GM19438 (cell line): ENCODE data around the gene PRKD1.

ENCODE experiments used
- ATAC-seq: cut with Tn5 transposase; IDR thresholded peaks from one replicate; pipeline ENCODE4 v1.9.1; 2021; ENCODE audit warnings: low read depth; ENCODE audit not compliant: unreplicated experiment

Gene PRKD1

GRCh38 chr14:29636870-29637269, 290.8 kb downstream of the PRKD1 start:
- no peak for ATAC-seq

- ATAC-seq = no peak
Measured at GRCh38 chr14:29630566-29631160, 297.0 kb downstream of the PRKD1 start.

DNA sequence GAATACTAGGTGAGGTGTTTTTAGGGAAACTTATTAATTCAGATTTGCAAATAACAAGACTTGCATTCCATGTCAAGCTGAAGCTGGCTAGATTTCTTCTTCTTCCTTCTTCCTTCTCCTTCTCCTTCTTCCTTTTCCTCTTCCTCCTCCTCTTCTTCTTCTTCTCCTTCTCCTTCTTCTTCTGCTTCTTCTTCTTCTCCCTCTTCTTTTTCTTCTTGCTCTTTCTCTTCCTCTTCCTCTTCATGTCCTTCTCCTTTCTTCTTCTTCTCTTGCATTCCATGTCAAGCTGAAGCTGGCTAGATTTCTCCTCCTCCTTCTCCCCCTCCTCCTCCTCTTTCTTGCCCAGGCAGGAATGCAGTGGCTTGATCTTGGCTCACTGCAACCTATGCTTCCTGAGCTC, 297.8 kb downstream of the PRKD1 start:
- ATAC-seq = no peak

- ATAC-seq = no peak
Measured at GRCh38 chr14:29627137-29627536, 300.5 kb downstream of the PRKD1 start.

- ATAC-seq = no peak
Measured at GRCh38 chr14:29618323-29619067, 309.2 kb downstream of the PRKD1 start.

DNA sequence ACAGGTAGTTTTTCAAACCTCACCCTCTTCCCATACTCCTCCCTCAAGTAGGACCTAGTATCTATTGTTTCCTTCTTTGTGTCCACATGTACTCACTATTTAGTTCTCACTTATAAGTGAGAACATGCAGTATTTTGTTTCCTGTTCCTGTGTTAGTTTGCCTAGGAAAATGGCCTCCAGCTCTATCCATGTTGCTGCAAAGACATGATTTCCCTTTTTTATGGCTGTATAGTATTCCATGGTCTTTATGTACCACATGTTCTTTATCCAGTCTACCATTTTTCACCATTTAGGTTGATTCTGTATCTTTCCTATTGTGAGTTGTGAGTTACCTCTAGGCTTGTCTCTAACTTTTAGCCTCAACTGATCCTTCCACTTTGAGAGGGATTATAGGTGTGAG, 310.7 kb downstream of the PRKD1 start:
- ATAC-seq = no peak

DNA sequence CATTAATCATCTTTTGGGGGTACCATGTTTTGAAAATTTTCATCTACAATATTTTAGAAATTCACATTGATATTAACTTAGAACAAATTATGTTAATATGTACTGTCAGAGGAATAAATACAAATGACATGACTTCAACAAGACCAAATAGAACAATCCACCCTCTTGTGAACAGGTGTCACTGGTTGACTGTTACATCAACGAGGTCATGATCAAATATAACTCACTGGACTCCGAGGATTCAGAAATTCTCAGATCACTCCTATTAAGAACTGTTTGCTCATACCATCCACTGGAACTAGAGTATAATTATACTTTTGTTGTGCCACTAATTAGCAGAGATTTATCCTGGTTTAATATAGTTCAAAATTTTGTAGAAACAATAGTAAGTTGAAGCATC, 318.8 kb downstream of the PRKD1 start:
- ATAC-seq = no peak

GRCh38 chr14:29607169-29607568, 320.5 kb downstream of the PRKD1 start:
- no peak for ATAC-seq

DNA sequence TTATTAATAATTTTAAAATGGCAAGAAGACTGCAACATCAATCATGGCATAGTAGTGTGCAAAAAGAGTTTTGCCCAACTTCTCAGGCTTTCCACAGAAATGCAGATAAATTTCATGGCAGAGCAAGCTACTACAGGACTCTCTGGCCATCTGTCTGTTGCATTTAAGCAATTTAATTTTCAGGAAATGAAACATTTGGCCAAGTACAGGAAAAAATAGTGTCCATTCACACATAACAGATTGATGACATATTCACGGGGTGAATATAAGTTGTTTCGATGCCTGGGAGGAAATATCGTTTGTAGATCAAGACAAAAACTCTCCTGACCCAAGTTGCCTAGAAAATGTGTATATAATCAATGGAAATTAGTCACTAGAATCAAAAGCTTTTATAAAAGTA, 324.0 kb downstream of the PRKD1 start:
- ATAC-seq = no peak

DNA sequence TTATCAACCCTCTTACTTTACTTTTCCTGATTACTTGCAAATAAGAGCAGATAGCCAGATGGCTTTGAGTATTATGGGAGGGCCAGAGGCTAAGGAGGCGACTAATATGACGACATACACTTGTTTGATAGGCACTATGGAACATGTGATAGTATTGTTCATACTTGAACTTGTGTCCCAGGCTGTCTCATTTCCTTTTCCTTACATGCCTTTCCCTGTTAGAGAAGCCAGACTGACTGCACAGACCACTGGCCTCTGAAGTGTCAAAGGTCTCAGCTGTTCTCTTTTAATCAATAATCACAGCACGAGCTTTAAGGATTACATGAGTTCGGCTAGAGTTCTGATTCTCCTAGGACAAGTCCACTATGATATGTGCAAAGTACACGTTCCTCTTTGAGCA, 326.0 kb downstream of the PRKD1 start:
- no peak for ATAC-seq

DNA sequence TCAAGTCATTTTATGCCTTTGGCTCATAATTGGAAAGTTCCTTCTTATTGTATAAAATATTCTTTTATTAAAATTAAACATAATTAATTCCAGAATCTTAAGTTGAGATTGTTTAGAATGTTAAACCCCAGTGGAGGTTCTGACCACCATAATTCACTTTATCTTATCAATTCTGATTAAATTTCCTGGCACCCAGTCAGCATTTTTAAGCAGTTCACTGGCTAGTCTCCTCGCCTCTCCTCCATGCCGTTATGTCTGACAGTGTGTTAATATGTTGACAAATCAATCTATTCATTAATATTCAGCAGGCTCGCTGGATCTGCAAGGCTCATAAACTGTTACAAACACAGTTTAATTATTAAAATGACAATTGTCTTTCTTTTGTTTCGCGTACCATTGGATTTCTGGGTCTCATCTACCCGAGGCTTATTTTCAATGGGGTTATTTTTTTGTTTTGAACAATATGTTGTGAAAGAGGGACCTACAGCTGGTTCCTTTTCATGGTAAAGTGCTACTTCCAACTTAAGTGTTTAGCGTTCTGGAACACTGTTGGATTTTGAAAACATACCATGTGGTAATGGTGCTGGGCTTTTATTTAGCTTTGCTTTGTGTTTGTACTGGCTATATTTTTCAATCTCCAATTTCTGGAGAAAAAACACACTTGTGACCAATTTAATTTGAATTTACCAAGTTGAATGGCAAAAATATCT, 339.7 kb downstream of the PRKD1 start:
- no peak for ATAC-seq

GRCh38 chr14:29587046-29587445, 340.6 kb downstream of the PRKD1 start:
- ATAC-seq = no peak

DNA sequence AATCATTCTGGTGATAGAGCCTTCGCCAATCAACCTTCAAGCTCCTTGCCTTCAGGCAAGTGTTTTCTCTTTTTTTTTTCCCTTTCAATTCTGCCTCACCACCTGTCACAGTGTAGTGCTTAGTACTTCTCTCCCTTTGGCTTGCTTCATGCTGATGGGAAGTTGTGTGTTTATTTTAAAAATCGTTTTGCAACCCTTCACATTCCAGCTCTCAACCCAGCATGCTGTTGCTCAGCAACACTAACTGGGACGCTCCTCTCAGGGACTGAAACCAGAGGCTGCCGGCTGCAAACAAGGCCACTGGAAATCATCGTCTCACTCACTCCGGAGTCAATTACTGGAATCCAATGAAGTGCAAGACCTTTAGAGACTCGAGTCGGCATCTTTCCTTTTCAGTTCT, 342.7 kb downstream of the PRKD1 start:
- ATAC-seq = no peak

- ATAC-seq = no peak
Measured at GRCh38 chr14:29580763-29581162, 346.9 kb downstream of the PRKD1 start.

- no peak for ATAC-seq
Measured at GRCh38 chr14:29579838-29580237, 347.8 kb downstream of the PRKD1 start.

DNA sequence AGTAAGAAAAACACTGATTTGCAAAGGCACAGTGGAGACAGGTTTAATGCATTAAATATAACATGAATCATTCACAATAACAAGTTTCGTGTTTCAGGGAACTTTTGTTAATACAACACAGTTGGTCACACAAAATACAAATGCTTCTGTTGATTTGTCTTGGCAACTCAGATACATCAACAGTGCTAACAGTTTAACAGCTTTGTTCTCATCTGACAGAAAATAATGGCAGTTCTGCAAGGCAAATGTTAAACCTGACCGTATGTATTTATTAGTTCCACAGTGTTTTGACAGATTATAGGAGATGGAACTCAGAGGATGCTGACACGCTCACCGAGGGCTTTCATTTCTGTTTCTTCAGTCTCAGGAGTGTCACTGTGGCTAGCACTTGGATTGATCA, 350.7 kb downstream of the PRKD1 start:
- no peak for ATAC-seq

- ATAC-seq = no peak
Measured at GRCh38 chr14:29569194-29569593, 358.5 kb downstream of the PRKD1 start.

DNA sequence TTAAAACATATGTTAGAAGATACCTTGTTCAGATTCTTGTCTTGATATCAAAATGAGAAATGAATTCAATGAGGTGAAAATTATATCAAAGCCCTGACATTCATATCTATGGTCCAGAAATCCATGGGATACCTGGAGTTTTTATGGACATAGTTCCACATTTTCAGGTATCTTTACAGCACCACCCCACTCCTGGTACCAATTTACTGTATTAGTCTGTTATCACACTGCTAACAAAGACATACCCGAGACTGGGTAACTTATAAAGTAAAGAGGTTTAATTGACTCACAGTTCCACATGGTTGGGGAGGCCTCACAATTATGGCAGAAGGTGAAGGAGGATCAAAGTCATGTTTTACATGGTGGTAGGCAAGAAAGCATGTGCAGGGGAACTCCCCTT, 361.5 kb downstream of the PRKD1 start:
- no peak for ATAC-seq

GRCh38 chr14:29558516-29558915, 369.1 kb downstream of the PRKD1 start:
- no peak for ATAC-seq

GRCh38 chr14:29554335-29554734, 373.3 kb downstream of the PRKD1 start:
- ATAC-seq = no peak

DNA sequence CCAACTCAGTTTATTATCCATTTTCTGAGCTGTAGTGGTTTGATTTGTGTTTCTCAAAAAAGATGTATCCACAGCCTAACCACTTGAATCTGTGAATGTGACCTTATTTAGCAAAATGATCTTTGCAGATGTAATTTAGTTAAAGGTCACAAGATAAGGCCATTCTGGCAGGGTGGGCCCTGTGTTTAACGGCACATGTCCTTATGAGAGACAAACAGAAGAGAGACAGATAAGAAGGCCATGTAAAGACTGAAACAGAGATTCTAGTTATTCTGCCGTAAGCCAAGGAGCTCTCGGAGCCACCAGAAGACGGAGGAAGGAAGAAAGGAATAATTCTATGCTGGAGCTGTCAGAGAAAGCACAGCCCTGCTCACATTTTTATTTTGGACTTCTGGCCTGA, 374.2 kb downstream of the PRKD1 start:
- no peak for ATAC-seq

DNA sequence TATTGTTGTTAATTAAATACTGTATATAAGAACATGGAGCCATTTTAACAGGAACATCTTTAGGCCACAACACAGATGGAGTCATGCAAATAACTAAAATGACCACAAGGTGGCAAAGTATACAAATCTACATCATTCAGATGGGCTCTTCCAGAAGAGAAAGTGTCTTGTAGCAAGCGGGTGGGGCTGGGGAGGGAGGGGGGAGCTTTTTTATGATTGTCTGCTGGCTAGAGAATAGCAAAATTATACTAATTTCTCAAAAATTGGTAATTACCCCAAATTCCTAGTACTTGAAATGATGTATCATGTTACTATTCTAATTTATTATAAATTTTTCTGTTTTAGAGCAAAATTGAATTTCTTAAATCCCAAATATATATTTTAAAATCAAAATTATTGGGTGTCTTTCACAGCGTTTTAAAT, 378.7 kb downstream of the PRKD1 start:
- no peak for ATAC-seq
